C4-2B (cell line): Measurements from ENCODE around the gene KIZ.

Source experiments
- H3K27ac ChIP-seq: fragments of 450-650 bp; 2 replicates; pipeline ENCODE4 v1.5.1; 2017
- CTCF ChIP-seq: fragments of 450-650 bp; conservative IDR thresholded peaks from 2 replicates; pipeline ENCODE4 v1.5.1; 2017; ENCODE audit warnings: mild to moderate bottlenecking
- ZFX ChIP-seq: fragments of 450-650 bp; IDR thresholded peaks from 2 replicates; pipeline ENCODE4 v1.6.1; 2017

Gene KIZ

GRCh38 chr20:21102603-21103311 is 23.1 kb upstream of the KIZ start:
- TF ChIP-seq ZFX: no peak
- TF ChIP-seq CTCF: no peak
- H3K27ac ChIP-seq: no peak overlapping the region

- TF ChIP-seq ZFX: no peak
- no peak for TF ChIP-seq CTCF
These were observed 22.1 kb upstream of the KIZ start for GRCh38 chr20:21103582-21104465.

GRCh38 chr20:21104466-21104761 is 21.5 kb upstream of the KIZ start:
- H3K27ac ChIP-seq: no peak overlapping the region
- no peak for TF ChIP-seq CTCF
- TF ChIP-seq ZFX: no peak

More at GRCh38 chr20:21103582-21104465, 22.1 kb upstream of the KIZ start:
- H3K27ac ChIP-seq: no peak overlapping the region

- TF ChIP-seq CTCF (no peak), ZFX (no peak)
These were observed 21.0 kb upstream of the KIZ start for GRCh38 chr20:21104921-21105320.

GRCh38 chr20:21105429-21106170 is 20.3 kb upstream of the KIZ start:
- H3K27ac ChIP-seq: no peak overlapping the region
- TF ChIP-seq CTCF: no peak
- TF ChIP-seq ZFX: no peak

More at GRCh38 chr20:21104921-21105320, 21.0 kb upstream of the KIZ start:
- no peak overlapping the region for H3K27ac ChIP-seq

- H3K27ac ChIP-seq: no peak within 1 kb of the TSS
- TF ChIP-seq CTCF (no peak), ZFX (no peak)
These were observed 19.5 kb upstream of the KIZ start, which contains the start of gene LINC00237 for GRCh38 chr20:21106171-21107017. TSS of gene LINC00237 (minus strand) at chr20:21106358.
